ENCODE data around the gene TRAPPC10.

TRAPPC10 gene

GRCh38 chr21:44024887-44025353 lies 12.8 kb downstream of the TRAPPC10 start:
- TF ChIP-seq CTCF (IDR thresholded peaks at IDR 0.05; ENCODE audit: insufficient read depth, low read length) (no peak), POLR2AphosphoS5 (IDR thresholded peaks at IDR 0.05; ENCODE audit: low read depth) (no peak), REST (IDR thresholded peaks at IDR 0.05; ENCODE audit: insufficient replicate concordance, low read depth) (no peak), SPI1 (IDR thresholded peaks at IDR 0.05; ENCODE audit: borderline replicate concordance, low read depth) (peak; percentile 92)
- Histone ChIP-seq H3K27me3 (ENCODE audit: insufficient read depth, poor library complexity, severe bottlenecking) (no peaks in the 10 kb centered on the region), H3K27ac (replicated peaks) (peak overlapping the region; percentile 50), H3K4me3 (replicated peaks; ENCODE audit: insufficient read depth, low read length) (no peak overlapping the region)
- DNase-seq (ENCODE audit: low read depth in 1 of 2, low spot score in 1 of 2), result peak; percentile 54 to 92

- no peak for DNase-seq (ENCODE audit: low read depth in 1 of 2, low spot score in 1 of 2)
- no peaks in the 10 kb centered on the region for H3K27me3 ChIP-seq (ENCODE audit: insufficient read depth, poor library complexity, severe bottlenecking)
- no peak overlapping the region for H3K4me3 ChIP-seq (replicated peaks; ENCODE audit: insufficient read depth, low read length)
- H3K27ac ChIP-seq (replicated peaks), result no peak overlapping the region
- TF ChIP-seq CTCF (IDR thresholded peaks at IDR 0.05; ENCODE audit: insufficient read depth, low read length) (no peak), GABPA (IDR thresholded peaks at IDR 0.05; ENCODE audit: low read depth) (no peak), POLR2AphosphoS5 (IDR thresholded peaks at IDR 0.05; ENCODE audit: low read depth) (no peak), REST (IDR thresholded peaks at IDR 0.05; ENCODE audit: insufficient replicate concordance, low read depth) (no peak), SPI1 (IDR thresholded peaks at IDR 0.05; ENCODE audit: borderline replicate concordance, low read depth) (no peak)
Measured at GRCh38 chr21:44027607-44028286, 15.6 kb downstream of the TRAPPC10 start.

DNA sequence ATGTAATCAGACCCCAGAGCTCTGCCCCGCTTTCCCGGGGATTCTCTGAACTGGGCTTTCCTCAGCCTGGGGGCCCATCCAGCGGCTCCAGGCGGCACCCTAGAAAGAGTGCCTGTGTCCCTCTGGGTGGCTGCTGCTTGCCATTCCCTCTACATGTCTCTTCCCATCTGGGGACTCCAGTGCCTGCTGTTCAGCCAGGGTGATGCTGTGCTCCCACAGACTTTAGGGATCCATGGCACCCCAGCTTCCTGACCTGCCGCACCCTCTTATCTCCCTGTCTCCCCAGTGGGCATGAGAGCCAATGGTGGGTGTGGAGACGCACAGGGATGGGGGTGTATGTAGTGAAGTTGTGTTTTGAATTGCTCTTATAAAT lies 16.2 kb downstream of the TRAPPC10 start:
- TF ChIP-seq SPI1 (IDR thresholded peaks at IDR 0.05; ENCODE audit: borderline replicate concordance, low read depth), result no peak
- TF ChIP-seq CTCF (IDR thresholded peaks at IDR 0.05; ENCODE audit: insufficient read depth, low read length), result no peak
- TF ChIP-seq REST (IDR thresholded peaks at IDR 0.05; ENCODE audit: insufficient replicate concordance, low read depth), result no peak
- no peak for TF ChIP-seq GABPA (IDR thresholded peaks at IDR 0.05; ENCODE audit: low read depth)
- no peak for TF ChIP-seq POLR2AphosphoS5 (IDR thresholded peaks at IDR 0.05; ENCODE audit: low read depth)
- no peak for DNase-seq (ENCODE audit: low read depth in 1 of 2, low spot score in 1 of 2)
- Histone ChIP-seq H3K27ac (replicated peaks) (no peak overlapping the region), H3K4me3 (replicated peaks; ENCODE audit: insufficient read depth, low read length) (no peak overlapping the region), H3K27me3 (ENCODE audit: insufficient read depth, poor library complexity, severe bottlenecking) (no peaks in the 10 kb centered on the region)
